Right lobe of liver (tissue), 6 donors: ENCODE results near the gene C14orf132. TPM values are rescaled to one million over a fixed set of nuclear protein-coding genes. Genes with fewer than 3 reads are reported as not detected.
"Not testable (repeated sequence)": the region's sequence is repeated elsewhere in the genome, so short reads cannot be mapped to it uniquely, and the experiment has no call there.

Experiments used
- ATAC-seq, 4 donors: fragments of 200-7000 bp; cut with Tn5 transposase; one replicate each; pipeline ENCODE4 v1.9.1; 2020; ENCODE audit warnings: mild to moderate bottlenecking in 4 of 4, moderate library complexity in 4 of 4
- DNase-seq, 3 donors: peaks; one replicate each; pipeline ENCODE4 v3.0.0-alpha.2; 2020
- H3K27ac ChIP-seq, 3 donors: fragments of 200-600 bp; one replicate each; pipeline ENCODE4 v1.8.0; 2022
- H3K27me3 ChIP-seq, 2 donors: fragments of 200-600 bp; one replicate each; pipeline ENCODE4 v1.8.0; 2022
- H3K36me3 ChIP-seq, 4 donors: fragments of 200-600 bp; sonication (generic) in 1 of 4; one replicate each; pipeline versions ENCODE4 v1.5.1 to v1.8.0; 2017 to 2022; ENCODE audit warnings: control low read depth in 1 of 4
- H3K4me1 ChIP-seq, 4 donors: fragments of 200-600 bp; sonication (generic) in 1 of 4; one replicate each; pipeline versions ENCODE4 v1.5.1 to v1.8.0; 2017 to 2022; ENCODE audit warnings: control low read depth in 1 of 4
- H3K4me3 ChIP-seq, 3 donors: fragments of 200-600 bp; one replicate each; pipeline ENCODE4 v1.8.0; 2022
- H3K9me3 ChIP-seq, 4 donors: fragments of 200-600 bp; sonication (generic) in 1 of 4; one replicate each; pipeline versions ENCODE4 v1.5.1 to v1.8.0; 2017 to 2022; ENCODE audit warnings: control low read depth in 1 of 4
- CTCF ChIP-seq, 4 donors: fragments of 200-600 bp in 3 of 4; fragments of 450-650 bp in 1 of 4; IDR thresholded peaks; one replicate each; pipeline versions ENCODE4 v1.5.1 to v1.8.0; 2016 to 2022; ENCODE audit warnings: antibody characterized with exemption in 4 of 4, mild to moderate bottlenecking in 2 of 4
- POLR2A ChIP-seq: fragments of 450-650 bp; IDR thresholded peaks from one replicate; pipeline ENCODE4 v1.6.1; 2017; ENCODE audit warnings: antibody characterized with exemption, mild to moderate bottlenecking
- WGBS: methylation state at CpG from one replicate; pipeline ENCODE4 v1.1.6; 2018; ENCODE audit warnings: low coverage, low lambda C conversion rate; ENCODE audit not compliant: insufficient coverage; ENCODE audit errors: missing lambda C conversion rate; 5-methylcytosine and 5-hydroxymethylcytosine counted together
- intact Hi-C, 2 donors: fragments of 100-400 bp; cut with DNase I; formaldehyde crosslinking; loops; one replicate each; pipeline versions ENCODE4 v1.11.2 to v1.14.1; 2022
- total RNA-seq, 6 experiments: library from RNA; depleted of rRNA in 2 of 6; stranded (reverse); fragments of >200 nt in 2 of 6; fragmentation: NEBNext Ultra II Directional in 3 of 6; extraction: Animal tissue kit (Norgen Biotek cat#: 25700) in 3 of 6; gene quantifications; one replicate each; pipeline versions ENCODE4 v1.1.0 to v1.2.4, GENCODE V29; 2016 to 2023
- donor health status: DM: no; HTN: yes; CAD: no.
- donor health status: DM: no; HTN: no; CAD: no.
- donor health status: DM: no; HTN: no; CAD: no.
- donor health status: DM: no; HTN: yes; CAD: no.
- donor health status: DM: no; HTN: yes; CAD: no.

The C14orf132 gene
- total RNA-seq, 6 experiments from 2014 or later, result 1.7 to 6.9 (median 3.3) TPM

- Histone ChIP-seq H3K27me3 (no peaks in the 10 kb centered on the region), H3K4me3 (no peak overlapping the region), H3K9me3 (no peaks in the 10 kb centered on the region), H3K36me3 (no peaks in the 10 kb centered on the region), H3K4me1 (no peaks in the 10 kb centered on the region), H3K27ac (no peak overlapping the region)
- ATAC-seq (no peak), DNase-seq (no peak)
- no peak for TF ChIP-seq CTCF (IDR thresholded peaks at IDR 0.05)
- TF ChIP-seq POLR2A, result no peak
- WGBS, result no CpG with 5 or more reads among the region's 5 CpGs
- intact Hi-C loops, result loop anchor here in 1 of 2 donors (10.0 kb wide), 1 partner anchor 93 kb away; no protein-coding TSS in a partner anchor
These were observed 37.2 kb upstream of the C14orf132 start for GRCh38 chr14:96001866-96002497.

GRCh38 chr14:96002498-96002884 is 36.7 kb upstream of the C14orf132 start:
- no peak for DNase-seq
- WGBS, result 100% methylated on average over 1 of the region's 2 CpGs
- no peak for TF ChIP-seq POLR2A
- TF ChIP-seq CTCF (IDR thresholded peaks at IDR 0.05), result no peak
- H3K27me3 ChIP-seq, result no peaks in the 10 kb centered on the region
- no peaks in the 10 kb centered on the region for H3K4me1 ChIP-seq
- H3K4me3 ChIP-seq, result no peak overlapping the region
- intact Hi-C loops, result loop anchor here in 1 of 2 donors (10.0 kb wide), 1 partner anchor 92 kb away; no protein-coding TSS in a partner anchor
- H3K36me3 ChIP-seq, result no peaks in the 10 kb centered on the region
- no peak overlapping the region for H3K27ac ChIP-seq
- ATAC-seq, result no peak
- H3K9me3 ChIP-seq, result no peaks in the 10 kb centered on the region

- H3K27me3 ChIP-seq, result no peaks in the 10 kb centered on the region
- no peak overlapping the region for H3K27ac ChIP-seq
- no peak for ATAC-seq
- H3K36me3 ChIP-seq, result no peaks in the 10 kb centered on the region
- no CpG with 5 or more reads among the region's 1 CpG for WGBS
- no peaks in the 10 kb centered on the region for H3K4me1 ChIP-seq
- intact Hi-C loops, result no loop called here
- no peak for TF ChIP-seq CTCF (IDR thresholded peaks at IDR 0.05)
- no peak for TF ChIP-seq POLR2A
- peaks cover 0 to 4% (median 0%) of the 10 kb centered on the region in 4 donors for H3K9me3 ChIP-seq
- no peak overlapping the region for H3K4me3 ChIP-seq
- no peak for DNase-seq
These were observed 28.0 kb upstream of the C14orf132 start for GRCh38 chr14:96011131-96011530.

GRCh38 chr14:96011607-96012006 is 27.6 kb upstream of the C14orf132 start:
- Histone ChIP-seq H3K4me3 (no peak overlapping the region), H3K9me3 (peaks cover 0 to 4% (median 0%) of the 10 kb centered on the region in 4 donors), H3K36me3 (no peaks in the 10 kb centered on the region), H3K27me3 (no peaks in the 10 kb centered on the region), H3K27ac (peak overlapping the region in 1 of 3 donors; percentile 17), H3K4me1 (no peaks in the 10 kb centered on the region)
- ATAC-seq (peak; percentile 75 to 94 (median 92)), DNase-seq (peak in 1 of 3 donors; percentile 49)
- TF ChIP-seq CTCF (IDR thresholded peaks at IDR 0.05) (no peak), POLR2A (no peak)
- intact Hi-C loops, result no loop called here

- H3K27me3 ChIP-seq, intact Hi-C loops, H3K36me3 ChIP-seq, H3K9me3 ChIP-seq, DNase-seq, H3K4me1 ChIP-seq, H3K27ac ChIP-seq, H3K4me3 ChIP-seq, ATAC-seq: not testable (repeated sequence)
- 100% methylated on average over 1 of the region's 1 CpG for WGBS
These were observed 26.4 kb upstream of the C14orf132 start for GRCh38 chr14:96012757-96013156.
